Activated CD4-positive, alpha-beta T cell treated with anti-CD3 and anti-CD28 coated beads, Interleukin-2, amount 50 U/mL, for 1 hour (primary cell): ENCODE results near the gene LZIC.
A peak's percentile ranks its signal among the peaks of the same experiment; 100 is the strongest.

Source experiments
- DNase-seq: peaks from one replicate; pipeline ENCODE4 v3.0.0-alpha.2; 2020

LZIC gene

GRCh38 chr1:9910076-9910422 lies 33.1 kb downstream of the LZIC start, which contains the start of gene CTNNBIP1:
Gene CTNNBIP1, minus strand, starts transcription at chr1:9910269. Its CDS starts 38,205 bp downstream, at chr1:9872064.
- no peak for DNase-seq

- DNase-seq = peak; percentile 16
These were observed 33.8 kb downstream of the LZIC start for GRCh38 chr1:9909234-9910046.

- DNase-seq = no peak
These were observed 34.3 kb downstream of the LZIC start for GRCh38 chr1:9908871-9909233.

GRCh38 chr1:9907441-9907840 lies 35.8 kb downstream of the LZIC start:
- no peak for DNase-seq

GRCh38 chr1:9906466-9906865 lies 36.7 kb downstream of the LZIC start:
- no peak for DNase-seq

GRCh38 chr1:9905010-9905409 lies 38.2 kb downstream of the LZIC start:
- DNase-seq = no peak

- DNase-seq = no peak
These were observed 38.6 kb downstream of the LZIC start for GRCh38 chr1:9904596-9904995.

GRCh38 chr1:9903801-9904527 lies 39.2 kb downstream of the LZIC start:
- no peak for DNase-seq

- no peak for DNase-seq
These were observed 41.1 kb downstream of the LZIC start for GRCh38 chr1:9902060-9902452.

- no peak for DNase-seq
These were observed 41.8 kb downstream of the LZIC start for GRCh38 chr1:9901148-9902059.

- DNase-seq = no peak
These were observed 42.8 kb downstream of the LZIC start for GRCh38 chr1:9900142-9901043.

GRCh38 chr1:9894115-9894514 lies 49.1 kb downstream of the LZIC start:
- DNase-seq = no peak

- no peak for DNase-seq
These were observed 50.3 kb downstream of the LZIC start for GRCh38 chr1:9892563-9893528.

- DNase-seq = no peak
These were observed 52.0 kb downstream of the LZIC start for GRCh38 chr1:9891207-9891606.

GRCh38 chr1:9890224-9890731 lies 52.9 kb downstream of the LZIC start:
- DNase-seq = no peak

- DNase-seq = no peak
These were observed 53.8 kb downstream of the LZIC start for GRCh38 chr1:9889411-9889810.

- no peak for DNase-seq
These were observed 54.3 kb downstream of the LZIC start for GRCh38 chr1:9888886-9889285.

GRCh38 chr1:9887070-9887469 lies 56.1 kb downstream of the LZIC start:
- DNase-seq = no peak

GRCh38 chr1:9886092-9886742 lies 57.0 kb downstream of the LZIC start:
- no peak for DNase-seq

GRCh38 chr1:9884805-9885204 lies 58.4 kb downstream of the LZIC start:
- DNase-seq = no peak
